HG03196 (cell line): ENCODE data around the gene ARPC4.

Source experiments
- ATAC-seq: cut with Tn5 transposase; IDR thresholded peaks from one replicate; pipeline ENCODE4 v1.9.1; 2021; ENCODE audit not compliant: unreplicated experiment

The ARPC4 gene

GRCh38 chr3:9792405-9793160, at the start of gene ARPC4, which contains the start of gene TADA3:
Gene ARPC4 (plus strand): TSS chr3:9793082. CDS start chr3:9793122, 40 bp downstream.
Gene TADA3 (minus strand): TSS chr3:9792473. CDS start chr3:9791466, 1,007 bp downstream.
- peak; percentile 86 for ATAC-seq

- no peak for ATAC-seq
Measured at GRCh38 chr3:9743548-9743947, 49.3 kb upstream of the ARPC4 start.

- ATAC-seq: no peak
Measured at GRCh38 chr3:9744162-9744561, 48.7 kb upstream of the ARPC4 start.

- ATAC-seq: no peak
Measured at GRCh38 chr3:9745521-9745920, 47.4 kb upstream of the ARPC4 start.

- no peak for ATAC-seq
Measured at GRCh38 chr3:9746330-9746729, 46.6 kb upstream of the ARPC4 start.

- ATAC-seq: no peak
Measured at GRCh38 chr3:9747267-9747666, 45.6 kb upstream of the ARPC4 start.

GRCh38 chr3:9748031-9748430, 44.9 kb upstream of the ARPC4 start:
- no peak for ATAC-seq

- ATAC-seq: no peak
Measured at GRCh38 chr3:9749296-9749644, 43.6 kb upstream of the ARPC4 start.

- peak; percentile 84 for ATAC-seq
Measured at GRCh38 chr3:9749645-9750555, 43.0 kb upstream of the ARPC4 start, which contains the start of gene OGG1. Gene OGG1 (plus strand): TSS chr3:9749952. CDS start chr3:9750287, 335 bp downstream.

- no peak for ATAC-seq
Measured at GRCh38 chr3:9750556-9751411, 42.1 kb upstream of the ARPC4 start.

GRCh38 chr3:9754678-9755077, 38.2 kb upstream of the ARPC4 start:
- ATAC-seq: no peak

GRCh38 chr3:9757427-9757826, 35.5 kb upstream of the ARPC4 start:
- ATAC-seq: no peak

- no peak for ATAC-seq
Measured at GRCh38 chr3:9760779-9761505, 31.9 kb upstream of the ARPC4 start.

GRCh38 chr3:9761919-9762318, 31.0 kb upstream of the ARPC4 start:
- no peak for ATAC-seq

GRCh38 chr3:9762871-9763270, 30.0 kb upstream of the ARPC4 start:
- ATAC-seq: no peak

- ATAC-seq: no peak
Measured at GRCh38 chr3:9765865-9766264, 27.0 kb upstream of the ARPC4 start.

- no peak for ATAC-seq
Measured at GRCh38 chr3:9767418-9767817, 25.5 kb upstream of the ARPC4 start.

- ATAC-seq: no peak
Measured at GRCh38 chr3:9768141-9768775, 24.6 kb upstream of the ARPC4 start.

- ATAC-seq: no peak
Measured at GRCh38 chr3:9769012-9769411, 23.9 kb upstream of the ARPC4 start.
